Fibroblast of villous mesenchyme (primary cell): ENCODE measurements around the gene CLDN20. TPM values are rescaled to one million over a fixed set of nuclear protein-coding genes. Genes with fewer than 3 reads are reported as not detected.
"Not testable (repeated sequence)": the region's sequence is repeated elsewhere in the genome, so short reads cannot be mapped to it uniquely, and the experiment has no call there.

ENCODE experiments used
- DNase-seq: peaks from one replicate; pipeline ENCODE4 v3.0.0-alpha.2; 2010; ENCODE audit warnings: low read depth
- H3K4me3 ChIP-seq: 2 replicates; pipeline ENCODE4 v1.5.1; 2011; ENCODE audit warnings: low read depth, mild to moderate bottlenecking, low read length
- CTCF ChIP-seq: IDR thresholded peaks from 2 replicates; pipeline ENCODE4 v1.5.1; 2012; ENCODE audit warnings: low read depth, mild to moderate bottlenecking, low read length; ENCODE audit not compliant: insufficient read depth
- total RNA-seq: library from RNA; depleted of rRNA; stranded (reverse); fragments of >200 nt; gene quantifications from 2 replicates; pipeline ENCODE4 v1.2.3, GENCODE V29; 2012

Gene CLDN20
- total RNA-seq, 1 donor, result not detected

GRCh38 chr6:155222506-155222905, 41.3 kb upstream of the CLDN20 start:
- no peak for TF ChIP-seq CTCF
- DNase-seq, result no peak
- H3K4me3 ChIP-seq, result no peak overlapping the region

GRCh38 chr6:155223646-155224451, 40.0 kb upstream of the CLDN20 start:
- peak; percentile 83 for DNase-seq
- no peak overlapping the region for H3K4me3 ChIP-seq
- no peak for TF ChIP-seq CTCF

GRCh38 chr6:155224618-155225017, 39.2 kb upstream of the CLDN20 start:
- no peak overlapping the region for H3K4me3 ChIP-seq
- TF ChIP-seq CTCF, result no peak
- no peak for DNase-seq

GRCh38 chr6:155227046-155227445, 36.8 kb upstream of the CLDN20 start:
- DNase-seq, result no peak
- no peak for TF ChIP-seq CTCF
- no peak overlapping the region for H3K4me3 ChIP-seq

GRCh38 chr6:155228546-155229166, 35.2 kb upstream of the CLDN20 start:
- no peak for TF ChIP-seq CTCF
- H3K4me3 ChIP-seq, result no peak overlapping the region
- DNase-seq, result peak; percentile 32

- not testable (repeated sequence) for H3K4me3 ChIP-seq, DNase-seq
These were observed 32.8 kb upstream of the CLDN20 start for GRCh38 chr6:155230975-155231374.

GRCh38 chr6:155232848-155233247, 31.0 kb upstream of the CLDN20 start:
- TF ChIP-seq CTCF, result no peak
- H3K4me3 ChIP-seq, result no peak overlapping the region

More at GRCh38 chr6:155232848-155233247, 31.0 kb upstream of the CLDN20 start:
- no peak for DNase-seq
